Measurements from ENCODE around the gene FZR1. TPM values are rescaled to one million over a fixed set of nuclear protein-coding genes. Genes with fewer than 3 reads are reported as not detected.

The FZR1 gene
- total and polyA plus RNA-seq, 2 of the 8 experiments (the other 6 are each of a cell fraction or from before 2014, with no cell fraction given) = 21.6 to 35.5 TPM

GRCh38 chr19:3479177-3479833 lies 26.8 kb upstream of the FZR1 start:
- Histone ChIP-seq H4K8ac (ENCODE audit: extremely low read depth, insufficient read depth, low read length) (no peak overlapping the region), H3K4me2 (ENCODE audit: insufficient read depth in 1 of 2, low read depth in 2 of 2, low read length in 2 of 2) (peak overlapping the region in 1 of 2 experiments; percentile 58; a peak in 2 of 4 replicates), H4K5ac (ENCODE audit: insufficient read length, low read depth, low read length) (no peak overlapping the region), H3K18ac (ENCODE audit: extremely low read depth, low read length) (no peak overlapping the region), H3K27me3 (replicated peaks in 1 of 4; ENCODE audit: control insufficient read depth in 3 of 4, extremely low read depth in 1 of 4, insufficient read depth in 3 of 4, low read length in 3 of 4) (peaks cover 0 to 7% (median 2%) of the 10 kb centered on the region in 4 experiments; a peak in 3 of 7 replicates), H3K14ac (ENCODE audit: insufficient read length) (no peak overlapping the region), H2BK12ac (ENCODE audit: low read depth, low read length) (no peak overlapping the region), H2BK20ac (ENCODE audit: low read length) (no peak overlapping the region), H3K4ac (replicated peaks; ENCODE audit: insufficient read length, low read depth, low read length) (no peak overlapping the region), H3K36me3 (ENCODE audit: control insufficient read depth in 2 of 4, insufficient read depth in 4 of 4, low read length in 3 of 4) (no peaks in the 10 kb centered on the region), H3K56ac (replicated peaks; ENCODE audit: insufficient read length, low read depth, low read length) (no peak overlapping the region), H2AK5ac (ENCODE audit: low read depth, low read length) (no peak overlapping the region), H4K91ac (replicated peaks; ENCODE audit: insufficient read length, low read length) (no peak overlapping the region), H3K27ac (ENCODE audit: low read depth, low read length) (no peak overlapping the region), H2BK15ac (ENCODE audit: low read length) (no peak overlapping the region), H3K4me1 (replicated peaks in 1 of 4; ENCODE audit: control insufficient read depth in 3 of 4, insufficient read depth in 4 of 4, low read length in 3 of 4) (peaks cover 0 to 7% (median 5%) of the 10 kb centered on the region in 4 experiments; a peak in 6 of 7 replicates), H3K9ac (replicated peaks in 1 of 4; ENCODE audit: extremely low read depth in 1 of 4, low read depth in 3 of 4, low read length in 3 of 4) (no peak overlapping the region), H3K23ac (ENCODE audit: insufficient read length) (no peak overlapping the region), H2BK5ac (ENCODE audit: low read depth, low read length) (no peak overlapping the region), H3K79me2 (ENCODE audit: control insufficient read depth in 1 of 2, insufficient read depth in 2 of 2, low read length in 2 of 2) (no peaks in the 10 kb centered on the region), H3K4me3 (ENCODE audit: extremely low read depth in 1 of 4, insufficient read depth in 2 of 4, low read depth in 3 of 4, low read length in 4 of 4) (peak overlapping the region in 2 of 4 experiments; percentile 12 to 48; a peak in 3 of 8 replicates), H3K79me1 (ENCODE audit: low read depth, low read length) (no peaks in the 10 kb centered on the region), H3K9me3 (ENCODE audit: insufficient read depth in 2 of 2, low read depth in 1 of 2, low read length in 1 of 2) (no peaks in the 10 kb centered on the region), H2AFZ (ENCODE audit: low read length) (no peak overlapping the region), H3K23me2 (ENCODE audit: low read depth, low read length) (peaks cover 23% of the 10 kb centered on the region; the same call in 1 of the 2 replicates), H4K20me1 (replicated peaks in 1 of 2; ENCODE audit: control insufficient read depth in 1 of 2, insufficient read depth in 2 of 2, low read length in 2 of 2) (peaks cover 0 to 10% of the 10 kb centered on the region in 2 experiments), H2BK120ac (replicated peaks; ENCODE audit: low read depth, low read length) (no peak overlapping the region)
- DNase-seq (ENCODE audit: low read depth in 1 of 2, low spot score in 2 of 2) (peak in 1 of 2 experiments; percentile 69), FAIRE-seq (no peak)
- TF ChIP-seq POLR2A (IDR thresholded peaks at IDR 0.05; ENCODE audit: control extremely low read depth in 1 of 2, low read depth in 2 of 2, low read length in 2 of 2) (no peak), SUZ12 (IDR thresholded peaks at IDR 0.05; ENCODE audit: low read length) (no peak), TBP (IDR thresholded peaks at IDR 0.05; ENCODE audit: low read depth, low read length) (peak; percentile 27)
- ChIA-PET POLR2A (ENCODE audit: partially characterized antibody) (interaction anchor here (0.7 to 3.0 kb wide), 9 partner anchors 9 to 195 kb away, joined by 3 to 18 read pairs (median 4); partner anchors contain the start of gene DOHH), CTCF (ENCODE audit: partially characterized antibody) (interaction anchor here (0.6 to 8.4 kb wide), 12 partner anchors 8 to 442 kb away, joined by 3 to 97 read pairs (median 4); no protein-coding TSS in a partner anchor)
- 39% methylated on average over 4 of the region's 7 CpGs; no CpG with 5 or more reads in 1 of the 2 experiments for WGBS, 2 experiments (ENCODE audit: extremely low coverage in 1 of 2, insufficient coverage in 1 of 2, insufficient read length in 1 of 2, insufficient replicate concordance in 2 of 2, low coverage in 1 of 2, low lambda C conversion rate in 2 of 2, missing lambda C conversion rate in 1 of 2)
